Fibroblast of villous mesenchyme (primary cell): ENCODE data around the gene RBBP5. TPM values are rescaled to one million over a fixed set of nuclear protein-coding genes. Genes with fewer than 3 reads are reported as not detected.

Experiments
- DNase-seq: peaks from one replicate; pipeline ENCODE4 v3.0.0-alpha.2; 2010; ENCODE audit warnings: low read depth
- H3K4me3 ChIP-seq: 2 replicates; pipeline ENCODE4 v1.5.1; 2011; ENCODE audit warnings: low read depth, mild to moderate bottlenecking, low read length
- CTCF ChIP-seq: IDR thresholded peaks from 2 replicates; pipeline ENCODE4 v1.5.1; 2012; ENCODE audit warnings: low read depth, mild to moderate bottlenecking, low read length; ENCODE audit not compliant: insufficient read depth
- total RNA-seq: library from RNA; depleted of rRNA; stranded (reverse); fragments of >200 nt; gene quantifications from 2 replicates; pipeline ENCODE4 v1.2.3, GENCODE V29; 2012

The RBBP5 gene
- total RNA-seq, 1 donor, result 22.5 TPM

- H3K4me3 ChIP-seq, result no peak overlapping the region
- TF ChIP-seq CTCF, result no peak
- no peak for DNase-seq
Observed at GRCh38 chr1:205038132-205038786, 83.5 kb downstream of the RBBP5 start.

- TF ChIP-seq CTCF, result no peak
- H3K4me3 ChIP-seq, result no peak overlapping the region
- DNase-seq, result no peak
Observed at GRCh38 chr1:205037539-205037938, 84.2 kb downstream of the RBBP5 start.

Other genes starting within 250 kb of the RBBP5 start
- gene CNTN2, start 78.8 kb downstream of the RBBP5 start, total RNA-seq, result not detected in 2 replicates
- 0.97 and 1.3 TPM in 2 replicates for gene TMEM81, start 37.5 kb downstream of the RBBP5 start, total RNA-seq
- 15.5 and 22.0 TPM in 2 replicates for gene DSTYK, start 89.7 kb upstream of the RBBP5 start, total RNA-seq
- gene TMCC2, start 106.0 kb upstream of the RBBP5 start, total RNA-seq, result 3.2 and 3.5 TPM in 2 replicates
- gene NUAK2, start 199.8 kb upstream of the RBBP5 start, total RNA-seq, result 7.1 and 12.1 TPM in 2 replicates
- not detected in 2 replicates for gene KLHDC8A, start 234.9 kb upstream of the RBBP5 start, total RNA-seq